HG02981 (cell line): ENCODE data around the gene PTPRA.
A peak's percentile ranks its signal among the peaks of the same experiment; 100 is the strongest.
"Not testable (repeated sequence)": the region's sequence is repeated elsewhere in the genome, so short reads cannot be mapped to it uniquely, and the experiment has no call there.

Source experiments
- ATAC-seq: cut with Tn5 transposase; IDR thresholded peaks from one replicate; pipeline ENCODE4 v1.9.1; 2021; ENCODE audit warnings: mild to moderate bottlenecking, moderate library complexity; ENCODE audit not compliant: unreplicated experiment

The PTPRA gene, protein sequence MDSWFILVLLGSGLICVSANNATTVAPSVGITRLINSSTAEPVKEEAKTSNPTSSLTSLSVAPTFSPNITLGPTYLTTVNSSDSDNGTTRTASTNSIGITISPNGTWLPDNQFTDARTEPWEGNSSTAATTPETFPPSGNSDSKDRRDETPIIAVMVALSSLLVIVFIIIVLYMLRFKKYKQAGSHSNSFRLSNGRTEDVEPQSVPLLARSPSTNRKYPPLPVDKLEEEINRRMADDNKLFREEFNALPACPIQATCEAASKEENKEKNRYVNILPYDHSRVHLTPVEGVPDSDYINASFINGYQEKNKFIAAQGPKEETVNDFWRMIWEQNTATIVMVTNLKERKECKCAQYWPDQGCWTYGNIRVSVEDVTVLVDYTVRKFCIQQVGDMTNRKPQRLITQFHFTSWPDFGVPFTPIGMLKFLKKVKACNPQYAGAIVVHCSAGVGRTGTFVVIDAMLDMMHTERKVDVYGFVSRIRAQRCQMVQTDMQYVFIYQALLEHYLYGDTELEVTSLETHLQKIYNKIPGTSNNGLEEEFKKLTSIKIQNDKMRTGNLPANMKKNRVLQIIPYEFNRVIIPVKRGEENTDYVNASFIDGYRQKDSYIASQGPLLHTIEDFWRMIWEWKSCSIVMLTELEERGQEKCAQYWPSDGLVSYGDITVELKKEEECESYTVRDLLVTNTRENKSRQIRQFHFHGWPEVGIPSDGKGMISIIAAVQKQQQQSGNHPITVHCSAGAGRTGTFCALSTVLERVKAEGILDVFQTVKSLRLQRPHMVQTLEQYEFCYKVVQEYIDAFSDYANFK

DNA sequence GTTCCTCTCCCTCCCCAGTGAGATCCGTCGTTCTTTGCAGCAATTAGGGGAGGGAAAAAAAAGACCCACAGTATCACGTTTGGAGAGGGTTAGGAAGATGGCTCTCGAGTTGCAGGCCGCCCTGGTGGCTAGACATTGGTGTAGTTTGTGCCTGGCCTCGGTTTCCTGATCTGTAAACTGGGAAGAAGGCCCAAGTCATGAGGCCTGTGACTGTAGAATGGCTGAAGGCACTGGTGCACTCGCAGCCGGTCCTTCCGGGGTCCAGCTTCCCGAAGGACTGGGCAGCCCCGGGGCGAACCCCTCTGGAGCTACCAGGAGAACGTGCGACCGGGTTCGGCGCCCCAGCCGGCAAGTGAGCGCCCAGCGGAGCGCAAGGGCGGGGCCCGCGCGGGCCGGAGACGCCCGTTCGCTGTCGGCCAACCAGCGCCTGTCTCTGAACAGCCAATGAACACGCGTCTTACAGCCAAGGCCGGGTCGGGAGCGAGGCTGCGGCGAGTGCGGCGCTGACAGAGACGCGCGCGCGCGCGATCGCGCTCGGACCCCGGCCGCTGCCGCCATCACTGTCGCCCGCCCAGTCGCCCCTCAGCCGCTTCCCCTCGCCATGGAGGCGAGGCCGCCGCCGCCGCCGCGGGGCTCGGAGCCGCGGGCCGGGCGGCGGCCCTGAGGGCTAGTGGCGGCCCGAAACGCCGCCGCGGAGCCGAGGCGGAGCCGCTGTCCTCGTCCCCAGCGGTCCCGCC lies at the start of gene PTPRA:
PTPRA (plus strand) TSS at position 472 of the 737 bp plus-strand sequence. CDS start 90,797 bp downstream, outside the sequence.
- ATAC-seq, result peak; percentile 90

- ATAC-seq, result no peak
Measured at GRCh38 chr20:2825761-2826160, 47.5 kb upstream of the PTPRA start.

DNA sequence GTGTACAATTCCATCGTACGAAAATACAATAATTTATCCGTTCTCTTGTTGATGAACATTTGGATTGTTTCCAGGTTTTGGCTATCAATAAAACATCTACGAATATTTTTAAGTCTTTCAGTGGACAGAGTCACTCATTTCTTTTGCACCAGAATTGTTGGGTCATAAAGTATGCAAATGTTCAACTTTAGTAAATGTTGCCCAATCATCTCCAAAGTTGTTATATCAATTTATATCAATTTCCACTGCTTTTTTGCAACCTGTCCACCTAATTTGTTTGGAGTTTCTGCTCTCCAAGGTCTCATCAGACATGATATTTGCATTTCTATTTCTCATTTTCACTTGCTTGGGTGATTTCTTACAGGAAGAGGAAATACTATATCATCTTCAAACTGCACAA lies 46.6 kb upstream of the PTPRA start:
- no peak for ATAC-seq

DNA sequence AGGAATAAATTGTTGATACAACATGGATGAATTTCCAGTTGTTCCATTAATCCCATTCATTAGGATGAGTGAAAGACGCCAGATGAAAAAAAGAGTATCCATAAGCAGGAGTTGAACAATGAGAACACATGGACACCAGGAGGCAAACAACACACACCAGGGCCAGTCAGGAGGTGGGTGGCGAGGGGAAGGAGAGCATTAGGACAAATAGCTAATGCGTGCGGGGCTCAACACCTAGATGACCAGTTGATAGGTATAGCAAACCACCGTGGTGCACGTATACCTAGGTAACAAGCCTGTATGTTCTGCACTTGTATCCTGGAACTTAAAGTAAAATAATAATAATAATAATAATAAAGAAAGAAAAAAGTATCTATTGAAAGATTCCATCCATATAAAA lies 43.9 kb upstream of the PTPRA start:
- no peak for ATAC-seq

- ATAC-seq, result not testable (repeated sequence)
Measured at GRCh38 chr20:2831206-2831605, 42.1 kb upstream of the PTPRA start.

- ATAC-seq, result no peak
Measured at GRCh38 chr20:2833761-2834160, 39.5 kb upstream of the PTPRA start.

GRCh38 chr20:2834401-2835110 lies 38.7 kb upstream of the PTPRA start:
- ATAC-seq, result no peak

DNA sequence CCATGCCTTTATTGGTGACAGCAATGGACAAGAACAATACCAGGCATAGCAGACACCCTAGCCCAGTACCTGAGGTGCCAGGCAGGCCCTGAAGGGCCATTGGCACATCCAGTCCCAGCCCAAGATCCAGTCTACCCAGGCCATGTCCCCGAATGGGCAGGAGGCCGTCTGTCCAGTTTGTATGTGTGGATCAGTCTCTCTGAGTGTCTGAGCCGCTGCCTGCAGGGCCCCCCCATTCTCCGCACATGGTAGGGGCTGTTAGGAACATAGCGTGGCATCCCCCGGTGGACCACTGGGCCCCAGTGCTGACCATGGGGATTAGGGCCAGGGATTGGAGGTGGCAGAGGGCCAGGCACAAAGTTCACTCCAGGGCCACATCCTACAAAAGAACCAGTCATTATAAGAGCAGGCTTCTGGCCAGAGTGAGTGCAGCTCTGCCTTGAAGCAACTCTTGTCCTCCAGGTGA lies 37.9 kb upstream of the PTPRA start:
- no peak for ATAC-seq

GRCh38 chr20:2836035-2836434 lies 37.2 kb upstream of the PTPRA start:
- no peak for ATAC-seq

DNA sequence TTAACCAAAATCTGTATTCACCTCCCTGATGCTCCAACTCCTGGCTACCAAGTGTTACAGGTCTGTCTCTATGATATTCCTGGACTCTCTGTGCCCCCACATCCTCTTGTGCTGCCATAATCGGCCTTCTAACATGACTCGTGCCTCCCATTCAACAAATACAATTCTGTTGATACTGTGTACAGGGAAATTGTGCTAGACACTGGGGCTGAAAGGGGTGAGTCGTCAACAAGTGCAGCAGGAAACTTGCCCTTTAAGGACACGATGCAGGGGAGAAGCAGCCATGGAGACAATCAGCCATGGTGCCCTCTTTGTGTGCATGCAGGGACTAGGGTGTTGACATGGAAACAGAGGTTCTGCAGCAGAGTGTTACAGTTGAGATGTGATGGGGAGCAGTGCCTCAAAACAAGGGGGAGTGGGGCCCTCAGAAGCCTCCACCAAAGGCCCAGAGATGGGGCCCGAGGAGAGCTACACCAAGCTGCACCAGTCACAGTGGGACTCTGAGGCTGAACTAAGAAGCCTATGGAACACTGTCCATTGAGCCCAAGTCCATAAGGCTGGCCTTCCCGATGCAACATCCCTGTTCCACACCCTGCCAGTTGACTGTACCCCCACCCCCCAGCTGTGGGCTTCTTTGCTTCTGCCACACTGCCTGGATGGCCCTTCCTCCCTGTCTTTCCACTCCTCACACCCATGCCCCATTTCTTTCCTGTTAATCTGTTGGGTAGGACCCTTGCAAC lies 35.9 kb upstream of the PTPRA start:
- no peak for ATAC-seq

- ATAC-seq, result no peak
Measured at GRCh38 chr20:2838170-2838797, 35.0 kb upstream of the PTPRA start.

DNA sequence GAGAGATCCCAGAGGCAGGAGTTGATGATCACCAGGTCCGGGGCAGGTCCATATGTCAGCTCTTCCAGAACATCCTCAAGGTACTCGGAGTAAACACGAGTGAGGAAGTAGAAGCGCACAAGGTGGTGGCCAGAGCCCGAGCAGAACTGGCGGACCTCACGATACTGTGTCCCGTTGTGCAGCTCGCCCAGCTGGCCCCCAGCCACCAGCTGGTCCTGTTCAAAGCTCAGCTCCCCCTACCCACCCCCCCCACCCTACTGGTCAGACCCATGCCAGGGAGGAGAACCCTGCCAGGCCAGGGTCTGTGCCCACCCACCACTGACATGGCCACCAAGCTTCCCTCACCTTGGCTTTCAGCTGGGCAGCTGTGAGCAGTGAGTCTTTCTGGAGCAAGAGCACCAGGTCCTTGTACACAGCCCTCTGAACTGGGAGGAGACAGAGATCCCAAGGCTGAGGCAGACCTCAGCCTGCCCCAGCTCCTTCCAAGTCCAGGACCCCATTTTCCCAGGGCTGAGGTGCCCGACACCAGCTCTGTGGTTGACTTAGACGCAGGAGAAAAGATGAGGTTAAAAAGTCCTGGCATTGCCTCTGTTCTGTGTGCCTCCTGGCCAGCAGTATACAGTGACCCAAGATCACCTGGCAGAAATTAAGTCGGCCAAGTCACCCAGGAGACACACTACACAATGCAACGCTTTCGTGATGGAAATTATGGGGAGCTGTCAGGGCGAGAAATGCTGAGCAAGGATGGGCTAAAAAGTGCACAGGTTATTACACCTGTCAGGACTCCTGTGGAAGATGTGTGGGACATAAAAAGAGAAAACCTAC lies 34.2 kb upstream of the PTPRA start:
- ATAC-seq, result no peak

DNA sequence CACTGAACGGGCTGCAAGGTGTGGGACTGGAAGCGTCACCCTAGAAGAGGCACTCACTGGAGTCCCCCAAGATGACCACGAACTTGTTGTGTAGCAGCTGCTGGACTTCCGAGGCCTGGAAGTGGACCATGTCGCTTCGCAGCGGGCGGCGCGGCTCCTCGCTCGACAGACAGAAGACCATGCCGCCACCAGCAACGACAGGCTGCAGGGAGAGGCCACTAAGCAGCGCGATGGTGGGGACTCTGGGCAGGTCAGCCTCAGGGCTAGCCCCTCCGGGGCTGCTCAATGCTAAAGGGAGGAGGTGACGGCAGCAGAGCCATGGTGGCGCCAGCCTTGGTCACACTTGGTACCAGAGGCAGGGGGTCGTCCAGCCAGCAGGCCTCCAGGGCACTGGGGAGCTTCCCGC lies 33.5 kb upstream of the PTPRA start:
- ATAC-seq, result no peak

GRCh38 chr20:2840138-2840966 lies 32.9 kb upstream of the PTPRA start, which contains the start of the genes PCED1A and VPS16:
PCED1A (minus strand) TSS chr20:2840655; CDS start chr20:2839912, 743 bp downstream.
VPS16 (plus strand) TSS chr20:2840745; CDS start chr20:2840775, 30 bp downstream.
- peak; percentile 95 for ATAC-seq

- peak; percentile 36 for ATAC-seq
Measured at GRCh38 chr20:2840967-2841531, 32.2 kb upstream of the PTPRA start.

GRCh38 chr20:2845607-2846006 lies 27.7 kb upstream of the PTPRA start:
- no peak for ATAC-seq

- no peak for ATAC-seq
Measured at GRCh38 chr20:2846698-2847097, 26.6 kb upstream of the PTPRA start.
